PC-3 (cell line): Measurements from ENCODE around the gene OASL. TPM values are rescaled to one million over a fixed set of nuclear protein-coding genes. Genes with fewer than 3 reads are reported as not detected.

Source experiments
- ATAC-seq: fragments of 200-7000 bp; cut with Tn5 transposase; 2 replicates; pipeline ENCODE4 v1.9.1; 2020; ENCODE audit warnings: mild to moderate bottlenecking, moderate library complexity
- BruUV-seq: library from RNA; stranded (reverse); fragments of 400-500 nt; replicated peaks from 2 replicates; lab custom pipeline; 2021; lab: Mats Ljungman, UMichigan
- CTCF ChIA-PET: fragments of 300-600 bp; sonication (Branson Sonifier 250); formaldehyde crosslinking; loops from one replicate; lab custom pipeline; 2022; ENCODE audit warnings: antibody characterized with exemption; lab: Charles Lee
- POLR2A ChIA-PET: fragments of 300-600 bp; sonication (Branson Sonifier 250); formaldehyde crosslinking; loops from one replicate; lab custom pipeline; 2022; ENCODE audit warnings: antibody characterized with exemption; ENCODE audit not compliant: unreplicated experiment; lab: Charles Lee
- DNase-seq: peaks from one replicate; pipeline ENCODE4 v3.0.0-alpha.2; 2015
- H2AFZ ChIP-seq: fragments of 300-600 bp; sonication (generic); 2 replicates; pipeline ENCODE4 v1.6.0; 2016; ENCODE audit warnings: antibody characterized with exemption, low read length
- H3F3A ChIP-seq: fragments of 300-600 bp; sonication (generic); one replicate; pipeline ENCODE4 v1.6.0; 2017; ENCODE audit warnings: antibody characterized with exemption, low read length, control low read depth, mild to moderate bottlenecking; ENCODE audit not compliant: unreplicated experiment
- H3K27ac ChIP-seq: fragments of 300-600 bp; sonication (generic); 2 replicates; pipeline ENCODE4 v1.5.1; 2016; ENCODE audit warnings: mild to moderate bottlenecking, low read length
- H3K27me3 ChIP-seq: fragments of 300-600 bp; sonication (generic); 2 replicates; pipeline ENCODE4 v1.6.1; 2016; ENCODE audit warnings: low read length, mixed read lengths
- H3K36me3 ChIP-seq: fragments of 300-600 bp; sonication (generic); 2 replicates; pipeline ENCODE4 v1.6.1; 2016; ENCODE audit warnings: low read depth, mixed run types, low read length, mixed read lengths
- H3K4me1 ChIP-seq: fragments of 300-600 bp; sonication (generic); 2 replicates; pipeline ENCODE4 v1.5.1; 2016; ENCODE audit warnings: low read length; ENCODE audit not compliant: insufficient read depth
- H3K4me2 ChIP-seq: fragments of 300-600 bp; sonication (generic); 2 replicates; pipeline ENCODE4 v1.6.0; 2016; ENCODE audit warnings: low read length
- H3K4me3 ChIP-seq: fragments of 300-600 bp; sonication (generic); 2 replicates; pipeline ENCODE4 v1.5.1; 2016; ENCODE audit warnings: mild to moderate bottlenecking, low read length, mixed read lengths
- H3K79me2 ChIP-seq: fragments of 300-600 bp; sonication (generic); 2 replicates; pipeline ENCODE4 v1.6.1; 2017; ENCODE audit warnings: low read length, mixed read lengths
- H3K9ac ChIP-seq: fragments of 300-600 bp; sonication (generic); 2 replicates; pipeline ENCODE4 v1.6.0; 2016; ENCODE audit warnings: mild to moderate bottlenecking, low read length
- H3K9me2 ChIP-seq: fragments of 300-600 bp; sonication (generic); replicated peaks from 2 replicates; pipeline ENCODE4 v1.6.1; 2016; ENCODE audit warnings: mixed run types, low read length, mixed read lengths
- H3K9me3 ChIP-seq: fragments of 300-600 bp; sonication (generic); 2 replicates; pipeline ENCODE4 v1.6.1; 2016; ENCODE audit warnings: low read length, mixed read lengths
- H4K20me1 ChIP-seq: fragments of 300-600 bp; sonication (generic); 2 replicates; pipeline ENCODE4 v1.6.1; 2016; ENCODE audit warnings: low read length, mixed read lengths
- CTCF ChIP-seq: fragments of 300-600 bp; sonication (generic); conservative IDR thresholded peaks from 2 replicates; pipeline ENCODE4 v1.5.1; 2017; ENCODE audit warnings: antibody characterized with exemption, low read depth, mild to moderate bottlenecking, low read length
- EZH2 ChIP-seq: fragments of 300-600 bp; sonication (generic); IDR thresholded peaks from one replicate; pipeline ENCODE4 v1.6.1; 2017; ENCODE audit warnings: antibody characterized with exemption, mild to moderate bottlenecking, low read length; ENCODE audit not compliant: unreplicated experiment
- EZH2phosphoT487 ChIP-seq: fragments of 300-600 bp; sonication (generic); IDR thresholded peaks from 2 replicates; pipeline ENCODE4 v1.6.1; 2018; ENCODE audit warnings: mild to moderate bottlenecking, antibody characterized with exemption, low read length, borderline replicate concordance
- intact Hi-C: fragments of 100-400 bp; cut with micrococcal nuclease; formaldehyde crosslinking; loops from 2 replicates; pipeline ENCODE4 v1.9.0; 2023
- total RNA-seq: library from RNA; depleted of rRNA; stranded (reverse); fragments of >200 nt; gene quantifications from 2 replicates; pipeline ENCODE4 v1.2.3, GENCODE V29; 2014

The OASL gene
- total RNA-seq, 1 experiment from 2014 or later, result 7.6 TPM

GRCh38 chr12:121057794-121058193 is 18.7 kb upstream of the OASL start:
- H3K4me1 ChIP-seq, result no peaks in the 10 kb centered on the region
- no peak overlapping the region for H3K9ac ChIP-seq
- no peaks in the 10 kb centered on the region for H3K9me3 ChIP-seq
- TF ChIP-seq EZH2phosphoT487 (no peak), CTCF (no peak), EZH2 (no peak)
- DNase-seq, result no peak
- H3K4me3 ChIP-seq, result no peak overlapping the region
- no peaks in the 10 kb centered on the region for H3K27me3 ChIP-seq
- no peaks in the 10 kb centered on the region for H3K9me2 ChIP-seq
- H4K20me1 ChIP-seq, result no peaks in the 10 kb centered on the region
- no peak overlapping the region for H3K27ac ChIP-seq
- H3F3A ChIP-seq, result no peaks in the 10 kb centered on the region
- intact Hi-C loops, result no loop called here
- no peaks in the 10 kb centered on the region for H3K36me3 ChIP-seq
- ChIA-PET POLR2A (no interaction called here), CTCF (interaction anchor here (0.7 kb wide), 1 partner anchor 52 kb away, joined by 3 read pairs; no protein-coding TSS in a partner anchor)
- no peaks in the 10 kb centered on the region for H3K79me2 ChIP-seq
- no TSS peak for BruUV-seq
- H3K4me2 ChIP-seq, result no peak overlapping the region
- ATAC-seq, result no peak
- 0 out of 2 replicates have a peak overlapping the region, but pooled peaks have one; percentile 11 for H2AFZ ChIP-seq

GRCh38 chr12:121053706-121054105 is 14.7 kb upstream of the OASL start:
- no peak overlapping the region for H2AFZ ChIP-seq
- no peaks in the 10 kb centered on the region for H3K9me3 ChIP-seq
- H3K4me2 ChIP-seq, result no peak overlapping the region
- intact Hi-C loops, result no loop called here
- BruUV-seq, result no TSS peak
- no peak overlapping the region for H3K9ac ChIP-seq
- H4K20me1 ChIP-seq, result no peaks in the 10 kb centered on the region
- ChIA-PET POLR2A (no interaction called here), CTCF (no interaction called here)
- no peaks in the 10 kb centered on the region for H3F3A ChIP-seq
- no peaks in the 10 kb centered on the region for H3K4me1 ChIP-seq
- TF ChIP-seq EZH2phosphoT487, result no peak
- TF ChIP-seq EZH2, result no peak
- no peak for TF ChIP-seq CTCF
- no peaks in the 10 kb centered on the region for H3K36me3 ChIP-seq
- H3K79me2 ChIP-seq, result no peaks in the 10 kb centered on the region
- no peaks in the 10 kb centered on the region for H3K9me2 ChIP-seq
- DNase-seq, result no peak
- H3K27ac ChIP-seq, result no peak overlapping the region
- H3K27me3 ChIP-seq, result no peaks in the 10 kb centered on the region
- ATAC-seq, result no peak
- no peak overlapping the region for H3K4me3 ChIP-seq

GRCh38 chr12:121050725-121051124 is 11.7 kb upstream of the OASL start:
- DNase-seq, result peak; percentile 48
- no peaks in the 10 kb centered on the region for H3K9me2 ChIP-seq
- ChIA-PET POLR2A (interaction anchor here (0.7 kb wide), 1 partner anchor 19 kb away, joined by 4 read pairs; no protein-coding TSS in a partner anchor), CTCF (interaction anchor here (0.6 to 0.7 kb wide), 2 partner anchors 9 to 173 kb away, joined by 3 to 4 read pairs; no protein-coding TSS in a partner anchor)
- H4K20me1 ChIP-seq, result no peaks in the 10 kb centered on the region
- no peaks in the 10 kb centered on the region for H3K9me3 ChIP-seq
- no peak overlapping the region for H3K27ac ChIP-seq
- H3K79me2 ChIP-seq, result no peaks in the 10 kb centered on the region
- no peak for ATAC-seq
- H3K4me1 ChIP-seq, result no peaks in the 10 kb centered on the region
- H3K36me3 ChIP-seq, result no peaks in the 10 kb centered on the region
- TF ChIP-seq EZH2phosphoT487 (no peak), CTCF (no peak), EZH2 (no peak)
- no TSS peak for BruUV-seq
- no peak overlapping the region for H3K9ac ChIP-seq
- intact Hi-C loops, result no loop called here
- H2AFZ ChIP-seq, result no peak overlapping the region
- H3K4me2 ChIP-seq, result no peak overlapping the region
- no peaks in the 10 kb centered on the region for H3F3A ChIP-seq
- no peak overlapping the region for H3K4me3 ChIP-seq
- H3K27me3 ChIP-seq, result no peaks in the 10 kb centered on the region
